ENCODE data around the gene AREG. TPM values are rescaled to one million over a fixed set of nuclear protein-coding genes. Genes with fewer than 3 reads are reported as not detected.

The AREG gene
- total RNA-seq, 1 donor from 2014 or later = 14.6 TPM

- DNase-seq (no peak), ATAC-seq (no peak)
- no peaks in the 10 kb centered on the region for H3K36me3 ChIP-seq
Measured at GRCh38 chr4:74503580-74503979, 58.6 kb downstream of the AREG start.

DNA sequence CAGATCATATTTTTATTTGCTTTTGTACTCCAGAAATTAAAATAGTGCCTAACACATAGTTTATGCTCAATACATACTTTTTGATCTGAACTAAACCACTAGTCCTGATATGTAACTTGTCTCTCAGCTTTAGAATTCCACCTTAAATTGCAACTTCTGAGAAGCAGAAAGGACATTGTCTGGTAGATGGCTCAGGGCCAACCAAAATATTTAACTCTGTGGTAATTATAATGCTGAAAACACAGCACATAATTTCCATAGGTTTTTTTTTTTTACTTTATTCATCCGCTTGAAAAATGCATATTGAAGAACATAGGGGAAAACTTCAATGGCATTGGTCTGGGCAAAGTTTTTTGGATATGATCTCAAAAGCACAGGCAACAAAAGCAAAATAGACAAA, 59.3 kb downstream of the AREG start:
- no peak overlapping the region for H3K27ac ChIP-seq
- no peak for DNase-seq
- no peak for TF ChIP-seq CTCF (IDR thresholded peaks at IDR 0.05)

More at GRCh38 chr4:74503580-74503979, 58.6 kb downstream of the AREG start:
- Histone ChIP-seq H3K9me3 (no peaks in the 10 kb centered on the region), H3K4me3 (no peak overlapping the region), H3K27ac (no peak overlapping the region), H3K27me3 (no peaks in the 10 kb centered on the region), H3K4me1 (peaks cover 4% of the 10 kb centered on the region)
- intact Hi-C loops (cut with DNase I) = no loop called here
- no peak for TF ChIP-seq CTCF (IDR thresholded peaks at IDR 0.05)

More for the DNA sequence above, 59.3 kb downstream of the AREG start:
- intact Hi-C loops (cut with DNase I) = no loop called here
- no peak overlapping the region for H3K4me3 ChIP-seq
- no peaks in the 10 kb centered on the region for H3K9me3 ChIP-seq
- no peaks in the 10 kb centered on the region for H3K36me3 ChIP-seq
- ATAC-seq = no peak
- H3K27me3 ChIP-seq = no peaks in the 10 kb centered on the region
- peaks cover 4% of the 10 kb centered on the region for H3K4me1 ChIP-seq

Other genes with a start within 250 kb of the AREG start
- gene EPGN, start 136.7 kb upstream of the AREG start, total RNA-seq = 2.8 TPM
- gene EREG, start 80.0 kb upstream of the AREG start, total RNA-seq = 0.69 TPM